Retinal pigment epithelial cell (primary cell): ENCODE results near the gene MEGF8.

ENCODE experiments used
- DNase-seq: peaks from one replicate; pipeline ENCODE4 v3.0.0-alpha.2; 2010; ENCODE audit warnings: low read depth
- H3K4me3 ChIP-seq: 2 replicates; pipeline ENCODE4 v1.5.1; 2011; ENCODE audit warnings: mild to moderate bottlenecking, low read length, control low read depth, moderate library complexity
- TF ChIP-seq, protein P1 (sequence below): conservative IDR thresholded peaks from 2 replicates; pipeline ENCODE4 v1.5.1; 2011; ENCODE audit warnings: low read depth, low read length, control low read depth, inconsistent platforms

MEGF8 gene

DNA sequence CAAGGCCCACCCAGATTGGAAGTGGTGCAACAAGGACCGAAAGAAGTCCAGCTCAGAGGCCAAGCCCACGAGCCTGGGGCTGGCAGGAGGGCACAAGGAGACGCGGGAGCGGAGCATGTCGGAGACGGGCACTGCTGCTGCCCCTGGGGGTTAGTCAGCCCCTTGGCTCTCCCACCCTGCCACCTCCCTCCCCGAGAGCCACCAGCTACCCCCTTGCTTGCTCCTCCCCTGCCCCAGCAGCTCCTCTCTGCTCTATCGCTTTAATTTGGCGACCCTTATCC is 37.7 kb upstream of the MEGF8 start:
- DNase-seq: no peak
- TF ChIP-seq, protein P1, sequence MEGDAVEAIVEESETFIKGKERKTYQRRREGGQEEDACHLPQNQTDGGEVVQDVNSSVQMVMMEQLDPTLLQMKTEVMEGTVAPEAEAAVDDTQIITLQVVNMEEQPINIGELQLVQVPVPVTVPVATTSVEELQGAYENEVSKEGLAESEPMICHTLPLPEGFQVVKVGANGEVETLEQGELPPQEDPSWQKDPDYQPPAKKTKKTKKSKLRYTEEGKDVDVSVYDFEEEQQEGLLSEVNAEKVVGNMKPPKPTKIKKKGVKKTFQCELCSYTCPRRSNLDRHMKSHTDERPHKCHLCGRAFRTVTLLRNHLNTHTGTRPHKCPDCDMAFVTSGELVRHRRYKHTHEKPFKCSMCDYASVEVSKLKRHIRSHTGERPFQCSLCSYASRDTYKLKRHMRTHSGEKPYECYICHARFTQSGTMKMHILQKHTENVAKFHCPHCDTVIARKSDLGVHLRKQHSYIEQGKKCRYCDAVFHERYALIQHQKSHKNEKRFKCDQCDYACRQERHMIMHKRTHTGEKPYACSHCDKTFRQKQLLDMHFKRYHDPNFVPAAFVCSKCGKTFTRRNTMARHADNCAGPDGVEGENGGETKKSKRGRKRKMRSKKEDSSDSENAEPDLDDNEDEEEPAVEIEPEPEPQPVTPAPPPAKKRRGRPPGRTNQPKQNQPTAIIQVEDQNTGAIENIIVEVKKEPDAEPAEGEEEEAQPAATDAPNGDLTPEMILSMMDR: no peak
- no peak overlapping the region for H3K4me3 ChIP-seq

DNA sequence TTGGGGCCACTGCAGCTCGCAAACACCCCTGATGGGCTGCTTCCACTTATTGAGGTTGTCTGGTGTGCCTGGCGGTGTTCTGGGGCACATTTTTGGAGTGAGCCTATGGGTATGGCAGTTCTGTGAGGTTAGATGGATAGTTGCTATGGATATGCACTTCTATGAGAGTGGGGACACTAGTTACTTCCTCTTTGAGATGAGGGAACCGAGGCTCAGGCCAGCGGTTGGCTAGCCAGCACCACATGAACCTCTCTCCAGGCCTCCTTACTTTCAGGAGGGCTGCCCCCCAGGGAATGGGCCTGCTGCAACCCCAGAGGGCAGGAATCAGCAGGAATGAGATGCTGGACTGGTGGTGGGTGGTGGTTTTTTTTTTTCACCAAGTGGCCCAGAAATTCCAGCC is 37.0 kb upstream of the MEGF8 start:
- no peak for DNase-seq
- TF ChIP-seq, protein P1: no peak
- H3K4me3 ChIP-seq: no peak overlapping the region

DNA sequence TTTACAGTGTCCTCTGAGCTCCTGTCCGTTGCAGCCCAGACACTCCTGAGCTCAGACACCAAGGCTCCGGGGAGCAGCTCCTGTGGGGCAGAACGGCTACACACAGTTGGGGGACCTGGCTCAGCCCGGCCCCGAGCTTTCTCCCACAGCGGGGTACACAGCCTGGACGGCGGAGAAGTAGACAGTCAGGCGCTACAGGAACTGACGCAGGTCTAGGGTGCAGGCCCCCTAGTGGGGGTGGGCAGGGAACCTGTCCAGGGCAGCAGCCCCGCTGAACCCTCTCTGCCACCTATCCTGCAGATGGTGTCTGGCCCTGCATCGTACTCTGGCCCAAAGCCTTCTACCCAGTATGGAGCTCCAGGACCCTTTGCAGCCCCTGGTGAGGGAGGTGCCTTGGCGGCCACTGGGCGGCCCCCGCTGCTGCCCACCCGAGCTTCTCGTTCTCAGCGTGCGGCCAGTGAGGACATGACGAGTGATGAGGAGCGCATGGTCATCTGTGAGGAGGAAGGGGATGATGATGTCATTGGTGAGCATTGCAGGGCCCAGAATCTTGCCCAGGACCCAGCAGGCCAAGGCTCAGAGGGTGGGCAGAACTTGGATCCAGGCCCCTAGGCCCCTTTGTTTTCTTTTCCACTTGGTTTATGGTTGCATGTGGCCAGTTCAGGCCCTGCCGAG is 36.4 kb upstream of the MEGF8 start:
- no peak overlapping the region for H3K4me3 ChIP-seq
- no peak for DNase-seq
- TF ChIP-seq, protein P1: peak; percentile 9

DNA sequence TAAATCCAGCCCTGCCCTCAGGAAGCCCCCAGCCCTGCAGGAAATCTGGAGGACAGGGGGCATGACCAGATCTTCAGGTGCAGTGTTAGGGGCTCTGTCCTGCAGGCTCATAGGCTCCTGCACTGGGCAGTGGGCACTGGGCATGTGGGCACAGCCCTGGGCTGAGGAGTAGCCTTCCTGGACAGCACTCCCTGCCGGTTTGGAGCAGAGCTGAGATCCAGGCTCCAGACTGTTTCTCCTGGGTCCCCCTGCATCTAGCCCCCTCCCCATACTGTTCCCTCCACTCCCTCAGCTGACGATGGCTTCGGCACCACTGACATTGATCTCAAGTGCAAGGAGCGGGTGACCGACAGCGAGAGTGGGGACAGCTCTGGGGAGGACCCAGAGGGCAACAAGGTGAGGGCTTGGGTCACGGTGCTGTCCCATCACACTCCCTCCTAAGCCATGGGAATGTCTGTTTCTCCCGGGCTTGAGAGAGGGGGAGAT is 35.8 kb upstream of the MEGF8 start:
- TF ChIP-seq, protein P1: no peak
- no peak overlapping the region for H3K4me3 ChIP-seq
- no peak for DNase-seq

DNA sequence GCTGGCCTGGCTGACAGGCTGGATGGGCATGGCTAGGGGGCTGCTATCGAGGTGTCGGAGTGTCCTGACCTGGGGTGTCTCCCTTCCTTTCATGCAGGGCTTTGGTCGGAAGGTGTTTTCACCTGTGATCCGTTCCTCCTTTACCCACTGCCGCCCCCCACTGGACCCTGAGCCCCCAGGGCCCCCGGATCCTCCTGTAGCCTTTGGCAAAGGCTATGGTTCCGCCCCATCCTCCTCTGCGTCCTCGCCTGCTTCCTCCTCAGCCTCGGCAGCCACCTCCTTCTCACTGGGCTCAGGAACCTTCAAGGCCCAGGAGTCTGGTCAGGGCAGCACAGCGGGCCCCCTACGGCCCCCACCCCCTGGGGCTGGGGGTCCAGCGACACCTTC is 35.3 kb upstream of the MEGF8 start:
- no peak overlapping the region for H3K4me3 ChIP-seq
- TF ChIP-seq, protein P1: no peak

DNA sequence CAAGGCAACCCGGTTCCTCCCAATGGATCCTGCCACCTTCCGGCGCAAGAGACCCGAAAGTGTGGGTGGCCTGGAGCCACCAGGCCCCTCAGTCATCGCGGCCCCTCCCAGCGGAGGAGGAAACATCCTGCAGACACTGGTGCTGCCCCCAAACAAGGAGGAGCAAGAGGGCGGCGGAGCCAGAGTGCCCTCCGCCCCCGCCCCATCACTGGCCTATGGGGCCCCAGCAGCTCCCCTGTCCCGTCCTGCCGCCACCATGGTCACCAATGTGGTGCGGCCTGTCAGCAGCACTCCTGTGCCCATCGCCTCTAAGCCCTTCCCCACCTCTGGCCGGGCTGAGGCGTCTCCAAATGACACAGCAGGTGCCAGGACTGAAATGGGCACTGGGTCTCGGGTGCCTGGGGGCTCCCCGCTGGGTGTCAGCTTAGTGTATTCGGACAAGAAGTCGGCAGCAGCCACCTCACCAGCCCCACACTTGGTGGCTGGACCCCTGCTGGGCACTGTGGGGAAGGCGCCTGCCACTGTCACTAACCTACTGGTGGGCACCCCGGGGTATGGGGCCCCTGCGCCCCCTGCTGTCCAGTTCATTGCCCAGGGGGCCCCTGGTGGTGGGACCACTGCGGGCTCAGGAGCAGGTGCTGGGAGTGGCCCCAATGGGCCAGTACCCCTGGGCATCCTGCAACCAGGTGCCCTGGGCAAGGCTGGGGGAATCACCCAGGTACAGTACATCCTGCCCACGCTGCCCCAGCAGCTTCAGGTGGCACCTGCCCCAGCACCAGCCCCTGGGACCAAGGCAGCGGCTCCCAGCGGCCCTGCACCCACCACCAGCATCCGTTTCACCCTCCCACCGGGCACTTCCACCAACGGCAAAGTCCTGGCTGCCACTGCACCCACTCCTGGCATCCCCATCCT is 34.7 kb upstream of the MEGF8 start:
- no peak for DNase-seq
- H3K4me3 ChIP-seq: no peak overlapping the region
- TF ChIP-seq, protein P1: peak; percentile 68

More for the DNA sequence above, 35.3 kb upstream of the MEGF8 start:
- DNase-seq: no peak

DNA sequence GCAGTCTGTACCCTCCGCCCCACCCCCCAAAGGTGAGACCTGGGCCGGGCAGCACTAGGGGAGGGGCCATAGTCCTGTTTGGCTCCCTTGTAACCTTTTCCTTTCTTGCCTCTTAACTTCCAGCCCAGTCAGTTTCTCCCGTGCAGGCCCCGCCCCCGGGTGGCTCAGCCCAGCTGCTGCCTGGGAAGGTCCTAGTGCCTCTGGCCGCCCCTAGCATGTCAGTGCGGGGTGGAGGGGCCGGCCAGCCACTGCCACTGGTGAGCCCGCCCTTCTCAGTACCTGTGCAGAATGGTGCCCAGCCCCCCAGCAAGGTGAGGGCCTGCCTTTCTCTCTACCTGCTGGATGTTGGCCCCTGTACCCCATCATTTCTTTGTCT is 34.0 kb upstream of the MEGF8 start:
- no peak overlapping the region for H3K4me3 ChIP-seq
- TF ChIP-seq, protein P1: no peak
- no peak for DNase-seq
